OCI-LY7 (cell line): ENCODE results near the gene IL18RAP. TPM values are rescaled to one million over a fixed set of nuclear protein-coding genes. Genes with fewer than 3 reads are reported as not detected.

Source experiments
- BruUV-seq: library from RNA; stranded (reverse); fragments of 400-500 nt; replicated peaks from 2 replicates; lab custom pipeline; 2021; lab: Mats Ljungman, UMichigan
- CTCF ChIA-PET: fragments of 300-600 bp; sonication (Branson Sonifier 250); formaldehyde crosslinking; loops from one replicate; lab custom pipeline; 2022; ENCODE audit warnings: antibody characterized with exemption; ENCODE audit not compliant: unreplicated experiment; lab: Charles Lee
- POLR2A ChIA-PET: fragments of 300-600 bp; sonication (Branson Sonifier 250); formaldehyde crosslinking; loops from one replicate; lab custom pipeline; 2022; ENCODE audit warnings: antibody characterized with exemption; lab: Charles Lee
- DNase-seq: peaks from one replicate; pipeline ENCODE4 v3.0.0-alpha.2; 2015; ENCODE audit warnings: low spot score
- H2AFZ ChIP-seq: fragments of 200-600 bp; sonication (generic), shearing (Covaris generic); 2 replicates; pipeline ENCODE4 v1.6.1; 2014; ENCODE audit warnings: mild to moderate bottlenecking, antibody characterized with exemption, low read length, moderate library complexity
- H3K27ac ChIP-seq: fragments of 200-600 bp; sonication (generic); 2 replicates; pipeline ENCODE4 v1.5.1; 2014; ENCODE audit warnings: mixed run types, low read depth, mild to moderate bottlenecking, moderate library complexity, low read length, inconsistent platforms; ENCODE audit not compliant: poor library complexity, severe bottlenecking
- H3K36me3 ChIP-seq: fragments of 200-600 bp; sonication (generic); 2 replicates; pipeline ENCODE4 v1.6.1; 2014; ENCODE audit warnings: mild to moderate bottlenecking, antibody characterized with exemption, low read length, moderate library complexity, mixed read lengths; ENCODE audit not compliant: insufficient read depth
- H3K4me1 ChIP-seq: fragments of 200-600 bp; sonication (generic); 2 replicates; pipeline ENCODE4 v1.5.1; 2014; ENCODE audit warnings: mild to moderate bottlenecking, low read length; ENCODE audit not compliant: insufficient read depth, poor library complexity, severe bottlenecking
- H3K4me2 ChIP-seq: fragments of 200-600 bp; sonication (generic); 2 replicates; pipeline ENCODE4 v1.6.1; 2014; ENCODE audit warnings: mild to moderate bottlenecking, low read length
- H3K4me3 ChIP-seq: fragments of 200-600 bp; sonication (generic); 2 replicates; pipeline ENCODE4 v1.5.1; 2014; ENCODE audit warnings: mild to moderate bottlenecking, low read depth, low read length; ENCODE audit not compliant: poor library complexity, severe bottlenecking
- H3K79me2 ChIP-seq: fragments of 200-600 bp; sonication (generic); 2 replicates; pipeline ENCODE4 v1.6.1; 2016; ENCODE audit warnings: low read depth, mild to moderate bottlenecking, low read length, moderate library complexity, mixed read lengths; ENCODE audit not compliant: insufficient read depth
- H3K9me2 ChIP-seq: fragments of 200-600 bp; sonication (generic); 2 replicates; pipeline ENCODE4 v1.6.1; 2016; ENCODE audit warnings: mild to moderate bottlenecking, low read length, mixed read lengths; ENCODE audit not compliant: insufficient read depth
- H3K9me3 ChIP-seq: fragments of 200-600 bp; sonication (generic); 2 replicates; pipeline ENCODE4 v1.6.1; 2014; ENCODE audit warnings: mild to moderate bottlenecking, mixed run types, low read length, mixed read lengths
- H4K20me1 ChIP-seq: fragments of 200-600 bp; sonication (generic); 2 replicates; pipeline ENCODE4 v1.6.1; 2014; ENCODE audit warnings: mild to moderate bottlenecking, antibody characterized with exemption, low read length, moderate library complexity, mixed read lengths; ENCODE audit not compliant: insufficient read depth
- EZH2phosphoT487 ChIP-seq: fragments of 200-600 bp; sonication (generic); IDR thresholded peaks from 2 replicates; pipeline ENCODE4 v1.6.1; 2018; ENCODE audit warnings: low read depth, borderline replicate concordance, mild to moderate bottlenecking, mixed run types, antibody characterized with exemption, low read length, moderate library complexity, mixed read lengths
- intact Hi-C: fragments of 100-400 bp; cut with micrococcal nuclease; formaldehyde crosslinking; loops from one replicate; pipeline ENCODE4 v1.10.0; 2022; ENCODE audit not compliant: unreplicated experiment
- total RNA-seq, 2 experiments: library from RNA; depleted of rRNA in 1 of 2; stranded (reverse); fragments of >200 nt in 1 of 2; shearing (Covaris generic) in 1 of 2; gene quantifications; 2 replicates each; pipeline ENCODE4 v1.2.3, GENCODE V29; 2014 to 2022
- TF ChIP-seq, protein P1 (sequence below): fragments of 200-600 bp; sonication (generic); conservative IDR thresholded peaks from 2 replicates; pipeline ENCODE4 v1.5.1; 2014; ENCODE audit warnings: mild to moderate bottlenecking, antibody characterized with exemption, low read length, moderate library complexity, mixed read lengths

The IL18RAP gene
- total RNA-seq, 2 experiments from 2014 or later = not detected

DNA sequence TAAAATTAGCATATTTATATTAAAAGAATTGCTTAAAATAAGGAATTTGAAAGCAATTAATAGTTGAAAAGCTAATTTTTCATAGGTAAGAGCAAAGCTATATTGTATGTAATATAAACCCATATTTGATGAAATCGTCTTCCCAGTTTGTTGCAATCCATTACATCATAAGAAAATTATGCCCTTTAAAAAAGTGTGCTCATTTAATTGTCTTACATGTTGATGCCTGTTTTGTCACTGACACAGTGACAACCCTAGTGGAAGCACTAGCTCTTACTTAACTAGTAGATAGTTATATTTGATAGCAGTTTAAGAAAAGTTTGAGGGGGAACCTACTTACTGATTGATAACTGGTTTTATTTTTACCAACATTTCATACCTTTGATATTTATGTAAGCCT lies 30.0 kb upstream of the IL18RAP start:
- Histone ChIP-seq H3K79me2 (no peaks in the 10 kb centered on the region), H2AFZ (no peak overlapping the region), H4K20me1 (no peaks in the 10 kb centered on the region), H3K9me3 (no peaks in the 10 kb centered on the region), H3K27ac (no peak overlapping the region), H3K4me1 (no peaks in the 10 kb centered on the region), H3K9me2 (no peaks in the 10 kb centered on the region), H3K4me2 (no peak overlapping the region), H3K36me3 (no peaks in the 10 kb centered on the region), H3K4me3 (no peak overlapping the region)
- POLR2A ChIA-PET = no interaction called here
- intact Hi-C loops = no loop called here
- TF ChIP-seq, protein P1, sequence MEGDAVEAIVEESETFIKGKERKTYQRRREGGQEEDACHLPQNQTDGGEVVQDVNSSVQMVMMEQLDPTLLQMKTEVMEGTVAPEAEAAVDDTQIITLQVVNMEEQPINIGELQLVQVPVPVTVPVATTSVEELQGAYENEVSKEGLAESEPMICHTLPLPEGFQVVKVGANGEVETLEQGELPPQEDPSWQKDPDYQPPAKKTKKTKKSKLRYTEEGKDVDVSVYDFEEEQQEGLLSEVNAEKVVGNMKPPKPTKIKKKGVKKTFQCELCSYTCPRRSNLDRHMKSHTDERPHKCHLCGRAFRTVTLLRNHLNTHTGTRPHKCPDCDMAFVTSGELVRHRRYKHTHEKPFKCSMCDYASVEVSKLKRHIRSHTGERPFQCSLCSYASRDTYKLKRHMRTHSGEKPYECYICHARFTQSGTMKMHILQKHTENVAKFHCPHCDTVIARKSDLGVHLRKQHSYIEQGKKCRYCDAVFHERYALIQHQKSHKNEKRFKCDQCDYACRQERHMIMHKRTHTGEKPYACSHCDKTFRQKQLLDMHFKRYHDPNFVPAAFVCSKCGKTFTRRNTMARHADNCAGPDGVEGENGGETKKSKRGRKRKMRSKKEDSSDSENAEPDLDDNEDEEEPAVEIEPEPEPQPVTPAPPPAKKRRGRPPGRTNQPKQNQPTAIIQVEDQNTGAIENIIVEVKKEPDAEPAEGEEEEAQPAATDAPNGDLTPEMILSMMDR = no peak
- TF ChIP-seq EZH2phosphoT487 = no peak
- DNase-seq = no peak
- BruUV-seq = no TSS peak
- CTCF ChIA-PET = no interaction called here

DNA sequence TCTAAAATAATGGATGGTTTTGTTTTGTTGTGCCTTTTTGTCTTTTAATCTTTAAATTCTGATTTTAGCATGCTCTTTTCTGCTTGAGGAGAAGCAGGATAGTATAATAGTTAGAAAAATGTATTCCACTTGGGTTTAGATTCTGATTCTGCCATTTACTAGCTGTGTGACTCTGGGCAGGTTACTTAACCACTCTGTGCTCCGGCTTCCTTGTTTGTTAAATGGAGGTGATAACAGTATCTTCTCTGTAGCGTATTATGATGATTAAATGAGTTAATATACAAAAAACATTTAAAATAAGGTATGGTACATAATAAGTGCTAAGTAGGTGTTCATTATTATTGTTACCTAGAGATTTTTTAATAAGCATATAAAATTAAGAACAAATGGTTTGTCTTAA lies 26.9 kb upstream of the IL18RAP start:
- no TSS peak for BruUV-seq
- H3K9me2 ChIP-seq = no peaks in the 10 kb centered on the region
- H2AFZ ChIP-seq = no peak overlapping the region
- ChIA-PET POLR2A (no interaction called here), CTCF (no interaction called here)
- H3K4me1 ChIP-seq = no peaks in the 10 kb centered on the region
- no peaks in the 10 kb centered on the region for H4K20me1 ChIP-seq
- no peaks in the 10 kb centered on the region for H3K79me2 ChIP-seq
- intact Hi-C loops = no loop called here
- H3K4me2 ChIP-seq = no peak overlapping the region
- DNase-seq = no peak
- no peak overlapping the region for H3K27ac ChIP-seq
- no peak for TF ChIP-seq EZH2phosphoT487
- TF ChIP-seq, protein P1 = no peak
- H3K9me3 ChIP-seq = no peaks in the 10 kb centered on the region
- H3K36me3 ChIP-seq = no peaks in the 10 kb centered on the region
- H3K4me3 ChIP-seq = no peak overlapping the region

DNA sequence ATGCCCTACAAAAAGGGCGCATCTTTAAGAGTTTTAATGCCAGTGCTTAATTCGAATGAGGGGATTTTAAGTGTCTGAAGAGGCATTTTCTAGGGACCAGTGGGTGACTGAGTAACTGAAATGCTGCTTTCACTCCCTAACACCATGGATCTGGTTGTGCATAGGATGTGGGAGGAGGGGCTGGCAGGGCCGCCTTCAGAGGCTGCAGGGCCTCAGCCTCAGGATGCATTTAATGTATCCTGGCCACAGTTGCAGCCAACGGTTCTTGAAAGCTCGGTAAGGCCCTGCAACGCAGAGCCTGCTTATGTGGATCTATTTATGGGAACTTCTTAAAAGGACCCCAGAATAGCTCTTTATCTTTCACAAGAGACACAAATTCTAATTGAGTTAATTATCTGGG lies 25.8 kb upstream of the IL18RAP start:
- H3K4me2 ChIP-seq = no peak overlapping the region
- no peaks in the 10 kb centered on the region for H3K4me1 ChIP-seq
- H3K27ac ChIP-seq = no peak overlapping the region
- no peaks in the 10 kb centered on the region for H3K79me2 ChIP-seq
- no peak for DNase-seq
- ChIA-PET POLR2A (no interaction called here), CTCF (no interaction called here)
- H2AFZ ChIP-seq = no peak overlapping the region
- no peak overlapping the region for H3K4me3 ChIP-seq
- no peaks in the 10 kb centered on the region for H3K9me2 ChIP-seq
- no peaks in the 10 kb centered on the region for H3K9me3 ChIP-seq
- no peak for TF ChIP-seq EZH2phosphoT487
- TF ChIP-seq, protein P1 = no peak
- BruUV-seq = no TSS peak
- H3K36me3 ChIP-seq = no peaks in the 10 kb centered on the region
- H4K20me1 ChIP-seq = no peaks in the 10 kb centered on the region
- intact Hi-C loops = no loop called here
